HG02571 (cell line): Measurements from ENCODE around the gene RFX2.
"Not testable (repeated sequence)": the region's sequence is repeated elsewhere in the genome, so short reads cannot be mapped to it uniquely, and the experiment has no call there.

Experiments used
- ATAC-seq: cut with Tn5 transposase; IDR thresholded peaks from one replicate; pipeline ENCODE4 v1.9.1; 2021; ENCODE audit warnings: mild to moderate bottlenecking, moderate library complexity; ENCODE audit not compliant: unreplicated experiment

The RFX2 gene

DNA sequence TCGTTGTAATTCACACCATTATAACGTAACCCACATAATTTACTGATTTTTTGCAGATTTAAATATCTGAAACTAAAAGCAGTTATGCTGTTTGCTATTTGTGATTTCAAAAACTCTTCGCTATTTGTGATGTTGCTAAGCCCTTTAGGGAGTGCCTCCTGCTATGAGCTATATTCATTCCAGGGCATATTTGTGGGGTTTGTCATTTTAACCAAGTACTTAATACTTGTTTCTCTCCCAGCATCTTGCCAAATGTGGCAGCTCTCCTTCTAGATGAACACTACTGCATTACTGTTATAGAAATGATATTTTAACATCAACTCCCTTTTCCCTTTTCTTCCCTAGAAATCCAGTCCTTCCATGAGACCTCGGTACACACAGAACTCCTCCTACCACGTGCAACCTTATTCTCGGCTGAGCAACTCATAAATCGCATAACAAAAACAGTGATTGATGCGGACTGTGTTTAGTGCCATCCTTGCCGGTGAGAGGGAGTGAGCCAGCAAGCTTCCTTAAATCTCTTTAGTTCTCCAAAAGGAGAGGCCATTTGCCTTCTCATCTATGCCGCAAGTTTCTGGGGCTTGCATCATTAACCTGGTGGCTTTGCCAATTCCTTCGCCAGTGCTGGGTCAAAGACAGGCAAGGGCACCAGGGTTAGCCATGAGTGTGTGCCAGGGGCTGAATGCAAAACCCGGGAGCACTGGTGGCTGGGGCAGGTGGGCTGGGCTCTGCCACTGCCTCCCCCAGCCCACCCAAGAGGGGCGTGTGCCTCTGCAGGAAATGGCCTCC is 33.4 kb downstream of the RFX2 start:
- ATAC-seq: no peak

DNA sequence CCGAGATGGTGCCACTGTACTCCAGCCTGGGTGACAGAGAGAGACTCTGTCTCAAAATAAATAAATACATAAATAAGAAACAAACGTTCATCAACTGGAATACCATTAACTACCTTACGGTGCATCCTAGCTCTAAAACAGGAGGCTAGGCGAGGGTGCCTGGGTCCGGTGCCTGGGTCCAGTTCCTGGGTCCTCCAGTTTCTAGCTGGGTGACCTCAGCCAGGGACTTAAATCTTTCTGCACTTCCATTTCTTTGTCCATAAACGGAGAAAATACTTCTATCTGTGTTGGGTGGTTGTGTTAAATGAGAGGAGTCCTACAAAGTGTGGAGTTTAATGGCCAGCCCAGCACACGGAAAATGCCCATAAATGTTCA is 34.0 kb downstream of the RFX2 start:
- no peak for ATAC-seq

- ATAC-seq: no peak
Measured at GRCh38 chr19:6074709-6075403, 35.4 kb downstream of the RFX2 start.

GRCh38 chr19:6073858-6074708 is 36.2 kb downstream of the RFX2 start:
- ATAC-seq: no peak

GRCh38 chr19:6073233-6073632 is 37.1 kb downstream of the RFX2 start:
- not testable (repeated sequence) for ATAC-seq

DNA sequence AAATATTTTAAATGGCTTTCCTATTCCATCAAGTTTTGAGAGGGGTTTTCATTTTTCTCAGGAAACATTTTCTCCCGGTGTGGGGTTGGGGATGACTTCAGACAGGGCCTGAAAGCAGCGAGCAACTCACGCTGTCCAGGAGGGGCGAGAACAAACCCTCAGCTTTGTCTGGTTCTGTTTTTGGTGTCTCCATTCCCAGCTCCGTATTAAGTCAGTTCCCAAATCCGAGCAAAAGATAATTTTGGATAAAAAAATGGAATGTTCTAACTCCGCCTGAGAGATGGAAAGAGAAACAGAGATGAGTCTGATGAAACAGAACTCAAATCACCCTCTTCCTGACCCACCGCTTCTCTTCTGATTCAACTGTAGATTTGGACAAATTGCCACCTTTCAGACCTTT is 38.4 kb downstream of the RFX2 start:
- no peak for ATAC-seq

DNA sequence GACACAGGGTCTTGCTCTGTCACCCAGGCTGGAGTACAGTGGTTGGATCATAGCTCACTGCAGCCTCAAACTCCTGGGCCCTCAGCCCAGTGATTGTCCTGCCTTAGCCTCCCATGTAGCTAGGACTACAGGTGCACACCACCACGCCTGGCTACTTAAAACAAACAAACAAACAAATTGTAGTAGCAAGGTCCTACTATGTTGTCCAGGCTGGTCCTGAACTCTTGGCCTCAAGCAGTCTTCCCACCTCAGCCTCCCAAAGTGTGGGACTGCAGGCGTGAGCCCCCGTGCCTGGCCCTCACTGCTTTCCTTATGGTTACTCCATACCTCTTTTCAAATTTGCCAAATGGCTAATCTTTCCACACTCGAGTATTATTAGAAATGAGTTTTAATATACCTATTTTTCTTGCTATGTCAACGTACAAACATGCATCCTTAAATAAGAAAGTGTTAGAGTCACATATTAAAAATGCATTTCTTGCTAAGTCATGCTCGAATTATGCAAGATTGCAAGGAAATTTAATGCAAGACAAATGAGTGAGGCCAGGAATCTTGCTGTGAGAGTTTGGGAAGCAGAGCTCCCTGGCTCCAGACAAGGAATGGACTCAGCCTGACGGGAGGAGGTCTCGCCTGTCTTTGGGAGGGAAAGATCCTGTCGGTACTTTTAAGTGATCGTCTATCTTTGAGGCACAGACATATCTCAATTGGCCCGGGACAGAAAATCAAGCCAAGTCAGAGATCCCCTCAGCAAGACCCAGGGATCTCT is 39.4 kb downstream of the RFX2 start:
- no peak for ATAC-seq

DNA sequence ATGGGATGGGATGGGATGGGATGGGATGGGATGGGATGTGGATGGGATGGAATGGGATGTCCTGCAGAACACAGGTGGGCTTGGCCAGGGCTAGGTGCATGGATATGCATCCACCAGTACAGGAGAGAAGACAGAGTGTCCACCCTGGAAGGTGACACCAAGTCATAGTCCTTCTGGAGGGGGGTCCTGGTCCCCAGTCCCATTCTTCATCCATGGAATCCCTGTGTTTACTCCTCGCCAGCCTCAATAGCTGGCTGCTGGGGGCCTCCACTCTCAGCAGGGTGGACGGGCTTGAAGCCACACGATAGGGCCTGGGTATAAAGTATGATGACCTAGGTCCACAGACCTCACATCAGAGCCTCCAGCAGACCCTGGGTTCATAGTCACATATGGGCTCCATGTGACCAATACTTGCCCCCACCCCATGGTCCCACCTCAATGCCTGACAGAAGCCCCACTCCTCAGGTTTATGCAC is 40.1 kb downstream of the RFX2 start:
- ATAC-seq: no peak

- ATAC-seq: no peak
Measured at GRCh38 chr19:6069268-6069791, 41.0 kb downstream of the RFX2 start.

DNA sequence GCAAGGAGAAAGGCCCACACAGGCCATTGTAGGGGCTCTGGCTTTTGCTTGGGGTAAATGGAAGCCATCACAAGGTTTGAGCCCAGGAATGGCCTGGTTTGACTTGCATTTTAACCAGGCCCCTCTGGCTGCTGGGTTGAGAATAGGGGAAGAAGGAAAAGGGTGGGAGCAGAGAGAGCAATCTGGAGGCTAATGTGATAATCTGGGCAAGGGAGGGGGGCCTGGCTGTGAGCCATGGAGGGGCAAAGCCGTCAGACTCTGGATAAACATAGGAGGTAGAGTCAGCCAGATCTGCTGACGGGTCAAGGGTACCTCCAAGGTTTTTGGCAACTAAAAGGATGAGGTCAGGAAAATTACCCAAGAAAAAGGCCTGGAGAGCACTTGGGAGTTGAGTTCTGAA is 41.6 kb downstream of the RFX2 start:
- ATAC-seq: no peak

DNA sequence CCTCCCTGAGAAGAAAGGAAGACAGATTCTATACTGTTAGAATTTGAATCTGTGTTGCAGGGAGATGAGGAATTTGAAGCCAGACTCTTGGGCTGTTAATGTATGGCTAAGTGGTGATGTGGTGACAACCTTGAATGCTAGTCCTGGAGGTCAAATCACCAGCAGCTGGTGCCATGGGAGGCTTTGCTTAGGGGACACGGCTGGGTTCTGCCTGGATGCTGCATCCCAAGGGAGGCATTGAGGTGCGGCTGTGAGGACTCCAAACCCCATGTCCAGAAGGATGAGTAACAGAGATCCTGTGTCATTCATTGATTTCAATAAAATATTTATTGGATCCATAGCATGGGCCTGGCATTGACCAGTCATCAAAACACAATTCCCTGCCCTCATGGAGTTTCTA is 42.3 kb downstream of the RFX2 start:
- no peak for ATAC-seq

GRCh38 chr19:6066661-6067646 is 43.3 kb downstream of the RFX2 start:
- ATAC-seq: no peak

- no peak for ATAC-seq
Measured at GRCh38 chr19:6065685-6066374, 44.5 kb downstream of the RFX2 start.

DNA sequence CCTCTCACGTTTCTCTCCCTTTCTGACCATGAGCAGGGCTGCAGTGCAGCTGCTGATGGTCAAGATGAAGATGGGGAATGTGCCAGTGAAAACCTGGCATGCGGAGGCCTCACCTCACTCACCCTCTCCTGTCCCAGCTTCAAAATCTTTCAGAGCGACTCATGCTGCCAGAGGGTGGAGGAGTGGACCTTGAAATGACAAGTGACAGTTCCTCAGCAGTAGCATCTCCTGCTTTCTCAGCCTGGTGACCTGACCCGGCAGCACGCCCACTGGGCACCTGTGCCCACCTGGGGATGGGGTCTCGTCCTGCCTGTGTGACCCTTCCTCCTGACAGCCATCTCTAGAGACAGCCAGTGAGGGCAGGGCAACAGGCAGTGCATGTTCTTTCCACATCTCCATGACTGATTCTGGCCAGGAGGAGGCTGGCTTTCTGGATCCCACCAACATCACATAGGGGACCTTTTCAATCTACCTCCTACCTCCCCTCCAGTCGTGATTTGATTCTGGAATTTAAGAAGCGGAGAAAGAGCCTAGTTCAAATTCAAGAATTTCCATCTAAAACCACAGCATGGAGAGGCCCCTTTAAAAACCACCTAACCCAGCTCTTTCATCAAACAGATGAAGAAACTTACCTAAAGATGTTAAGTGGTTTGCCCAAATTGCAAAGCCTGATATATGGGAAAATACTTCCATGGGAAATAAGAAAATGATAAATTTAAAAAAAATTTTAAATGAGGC is 45.8 kb downstream of the RFX2 start:
- ATAC-seq: no peak

GRCh38 chr19:6063576-6064335 is 46.5 kb downstream of the RFX2 start:
- no peak for ATAC-seq

DNA sequence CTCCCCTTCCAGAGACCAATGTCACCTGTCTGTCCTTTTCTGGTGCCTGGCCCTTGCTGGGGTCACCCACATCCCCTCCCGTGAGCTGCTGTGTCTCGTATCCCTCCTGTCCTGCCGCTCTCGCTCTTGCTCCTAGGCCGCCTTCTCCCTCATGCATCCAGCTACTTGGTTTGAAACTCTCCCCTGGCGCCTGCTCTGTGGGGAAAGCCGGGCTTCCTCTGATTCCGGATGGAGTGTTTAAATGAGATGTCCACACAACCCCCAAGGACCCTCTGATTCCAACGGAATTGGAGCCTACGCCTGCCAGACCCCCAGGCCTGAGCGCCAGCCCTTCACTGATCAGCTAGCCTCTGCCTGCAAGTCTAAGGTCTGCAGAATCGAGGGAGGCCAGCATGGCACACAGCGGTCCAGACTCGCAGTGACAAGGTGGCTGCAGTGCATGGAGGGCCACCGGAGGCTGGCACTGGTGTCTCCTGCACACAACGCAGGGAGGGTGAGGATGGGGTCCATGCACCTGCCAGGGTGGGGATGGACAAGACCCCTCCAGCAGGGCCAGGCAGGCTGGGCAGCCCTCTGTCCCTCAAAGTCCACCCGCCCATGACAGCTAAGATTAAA is 47.2 kb downstream of the RFX2 start:
- ATAC-seq: no peak

- ATAC-seq: no peak
Measured at GRCh38 chr19:6062274-6062673, 48.0 kb downstream of the RFX2 start.
